ENCODE results near the gene CYP4F12.

CYP4F12 gene

DNA sequence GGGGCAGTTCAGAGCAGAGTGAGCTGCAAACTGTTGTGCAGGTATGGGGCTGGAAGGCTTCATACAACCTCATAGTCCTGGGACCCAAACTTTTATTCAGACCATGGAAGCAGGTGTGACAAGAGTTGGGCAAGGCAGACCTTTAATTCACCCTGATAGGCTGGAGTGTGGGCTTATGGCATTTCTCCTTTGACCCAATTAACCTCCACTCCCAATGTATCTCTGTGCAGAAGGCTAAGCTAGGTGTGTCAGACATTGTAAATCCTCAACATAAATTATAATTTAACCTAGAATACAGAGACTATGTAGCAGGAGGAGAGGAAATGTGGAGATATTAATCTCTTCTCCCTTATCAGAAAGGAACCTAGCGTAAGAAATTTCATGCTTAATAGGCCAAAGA, 42.8 kb downstream of the CYP4F12 start:
- DNase-seq: no peak

GRCh38 chr19:15717809-15718208, 44.9 kb downstream of the CYP4F12 start:
- DNase-seq: no peak

DNA sequence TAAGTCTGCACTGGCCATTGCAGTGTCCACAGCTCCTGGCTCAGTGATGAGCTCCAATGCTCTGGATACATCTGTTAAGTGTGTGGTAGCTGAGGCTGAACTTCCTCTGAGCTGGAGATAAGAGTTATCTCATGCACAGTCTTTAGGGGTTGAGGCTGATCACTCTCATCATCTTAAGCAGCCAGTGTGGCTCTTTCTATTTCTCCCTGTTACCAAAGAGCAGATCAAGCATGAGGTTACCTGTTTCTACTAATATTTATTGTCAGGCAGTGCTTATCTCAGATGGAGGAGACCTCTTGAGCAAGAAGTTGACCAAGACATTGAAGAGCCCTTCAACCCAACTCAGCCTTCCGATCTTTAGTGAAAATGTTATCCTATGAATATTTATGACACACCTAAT, 48.4 kb downstream of the CYP4F12 start:
- DNase-seq: no peak

DNA sequence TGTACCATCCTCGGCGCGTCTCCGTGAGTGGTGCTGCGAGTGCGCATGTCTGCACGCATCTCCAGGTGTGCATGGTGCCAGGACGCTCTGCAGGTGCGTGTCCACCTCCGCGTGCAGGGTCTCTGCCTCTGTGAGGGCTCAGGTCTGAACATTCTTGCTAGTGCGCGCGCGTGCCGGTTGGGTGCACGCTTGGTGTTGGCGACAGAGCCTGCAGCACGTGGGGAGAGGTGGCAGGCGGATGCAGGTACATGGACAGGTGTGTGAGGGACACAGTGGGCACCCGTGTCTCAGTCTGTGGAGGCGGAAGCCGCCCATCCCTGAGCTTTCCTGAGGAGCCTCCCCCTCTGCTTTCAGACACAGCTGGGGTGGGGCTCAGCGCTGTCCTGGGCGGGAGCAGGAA, 50.1 kb downstream of the CYP4F12 start:
- DNase-seq: no peak

GRCh38 chr19:15727724-15728123, 54.8 kb downstream of the CYP4F12 start, which contains the start of gene OR10H2:
Gene OR10H2, plus strand, starts transcription at chr19:15728024. Its CDS starts 20 bp downstream, at chr19:15728044.
- no peak for DNase-seq

DNA sequence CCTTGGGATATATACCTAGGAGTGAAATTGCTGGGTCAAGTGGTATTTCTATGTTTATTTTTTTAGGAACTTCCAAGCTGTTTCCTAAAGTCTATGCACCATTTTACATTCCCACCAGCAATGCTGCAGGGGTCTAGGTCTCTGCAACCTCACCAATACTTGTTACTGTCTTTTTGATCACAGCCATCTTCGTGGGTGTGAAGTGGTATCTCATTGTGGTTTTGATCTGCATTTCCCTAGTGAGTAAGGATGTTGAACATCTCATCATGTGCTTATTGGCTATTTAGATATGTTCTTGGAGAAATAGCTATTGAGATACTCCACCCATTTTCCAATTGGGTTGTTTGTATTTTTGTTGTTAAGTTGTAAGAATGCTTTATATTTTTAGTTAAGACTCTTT, 57.7 kb downstream of the CYP4F12 start:
- no peak for DNase-seq

DNA sequence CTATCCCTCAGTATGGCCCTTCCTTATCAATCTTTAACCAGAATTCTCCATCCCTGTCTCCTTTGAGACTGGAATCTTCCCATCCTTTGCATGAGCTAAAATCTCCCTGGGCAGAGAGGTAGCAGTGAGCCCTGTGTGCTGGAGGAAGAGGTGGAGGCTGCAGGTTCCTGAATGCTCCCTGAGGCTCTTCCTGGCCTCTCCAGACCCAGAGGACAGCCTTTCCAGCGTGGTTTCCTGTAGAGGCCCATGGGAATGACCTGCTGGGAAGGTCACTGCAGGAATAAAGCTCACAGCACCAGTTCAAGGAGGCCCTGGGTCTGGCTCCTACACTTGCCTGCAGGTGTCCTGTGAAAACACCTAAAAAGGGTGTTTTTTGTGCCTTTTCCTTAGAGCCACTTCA, 59.5 kb downstream of the CYP4F12 start:
- DNase-seq: no peak

DNA sequence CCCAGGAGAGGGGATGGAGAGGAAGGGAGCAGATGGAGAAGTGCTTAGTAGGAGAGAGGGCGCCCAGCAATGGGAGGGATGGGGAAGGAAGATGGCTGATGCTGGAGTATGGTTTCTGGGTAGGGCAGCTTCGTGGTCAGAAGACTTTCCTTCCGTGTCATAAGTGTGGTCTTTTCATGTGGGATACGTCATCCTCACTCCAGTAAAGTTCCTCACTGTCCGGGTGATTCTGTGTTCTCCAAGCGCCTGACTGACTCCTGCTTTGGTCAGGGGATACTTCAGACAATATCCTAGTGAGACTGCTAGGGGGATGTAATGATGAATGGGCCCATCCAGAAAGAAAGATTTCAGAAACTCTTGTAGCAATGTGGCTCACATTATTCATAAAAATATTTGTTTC, 61.0 kb downstream of the CYP4F12 start:
- no peak for DNase-seq

- no peak for DNase-seq
Measured at GRCh38 chr19:15737722-15738121, 64.8 kb downstream of the CYP4F12 start, which contains the start of gene OR10H3. Gene OR10H3, plus strand, starts transcription at chr19:15737985. Its CDS starts 3,408 bp downstream, at chr19:15741393.

GRCh38 chr19:15740785-15741184, 67.9 kb downstream of the CYP4F12 start:
- DNase-seq: no peak
